Fibroblast of lung (primary cell): Measurements from ENCODE around the gene MARVELD1. TPM values are rescaled to one million over a fixed set of nuclear protein-coding genes. Genes with fewer than 3 reads are reported as not detected.

Source experiments
- DNase-seq, 2 donors: peaks; one replicate each; pipeline versions ENCODE4 v3.0.0 to v3.0.0-alpha.2; 2010; ENCODE audit warnings: low read depth in 2 of 2
- H2AFZ ChIP-seq: 2 replicates; pipeline ENCODE4 v1.5.1; 2012; ENCODE audit warnings: low read length, control low read depth, inconsistent platforms
- H3K27ac ChIP-seq: 2 replicates; pipeline ENCODE4 v1.5.1; 2011; ENCODE audit warnings: low read length, control low read depth; ENCODE audit not compliant: insufficient read depth
- H3K27me3 ChIP-seq: 2 replicates; pipeline ENCODE4 v1.5.1; 2011; ENCODE audit warnings: mild to moderate bottlenecking, low read length; ENCODE audit not compliant: control insufficient read depth, insufficient read depth
- H3K36me3 ChIP-seq: 2 replicates; pipeline ENCODE4 v1.5.1; 2011; ENCODE audit warnings: low read length; ENCODE audit not compliant: control insufficient read depth, insufficient read depth
- H3K4me1 ChIP-seq: 2 replicates; pipeline ENCODE4 v1.5.1; 2011; ENCODE audit warnings: low read length; ENCODE audit not compliant: control insufficient read depth, insufficient read depth; ENCODE audit errors: extremely low read depth
- H3K4me2 ChIP-seq: 2 replicates; pipeline ENCODE4 v1.5.1; 2011; ENCODE audit warnings: low read length, control low read depth; ENCODE audit not compliant: insufficient read depth; ENCODE audit errors: extremely low read depth
- H3K4me3 ChIP-seq, 4 experiments: fragments of 200-600 bp in 1 of 4; sonication (generic) in 1 of 4; replicated peaks in 1 of 4; 2 replicates each; pipeline ENCODE4 v1.5.1; 2011 to 2016; ENCODE audit warnings: low read length in 4 of 4, low read depth in 3 of 4, mild to moderate bottlenecking in 3 of 4, control low read depth in 2 of 4, inconsistent platforms in 1 of 4, mixed read lengths in 1 of 4; ENCODE audit not compliant: insufficient read depth in 1 of 4; ENCODE audit errors: control extremely low read depth in 1 of 4
- H3K79me2 ChIP-seq: 2 replicates; pipeline ENCODE4 v1.5.1; 2012; ENCODE audit warnings: mild to moderate bottlenecking, low read length, inconsistent platforms; ENCODE audit not compliant: control insufficient read depth, insufficient read depth
- H3K9ac ChIP-seq: 2 replicates; pipeline ENCODE4 v1.5.1; 2011; ENCODE audit warnings: mild to moderate bottlenecking, low read length, control low read depth; ENCODE audit not compliant: insufficient read depth
- H3K9me3 ChIP-seq: 2 replicates; pipeline ENCODE4 v1.5.1; 2012; ENCODE audit warnings: low read depth, low read length; ENCODE audit not compliant: control insufficient read depth, insufficient read depth
- H4K20me1 ChIP-seq: 2 replicates; pipeline ENCODE4 v1.5.1; 2011; ENCODE audit warnings: low read length; ENCODE audit not compliant: control insufficient read depth, insufficient read depth; ENCODE audit errors: extremely low read depth
- CTCF ChIP-seq, 2 donors: IDR thresholded peaks in 1 of 2; conservative IDR thresholded peaks in 1 of 2; 1 replicate in 1 of 2; 2 replicates in 1 of 2; pipeline ENCODE4 v1.5.1; 2011 to 2012; ENCODE audit warnings: low read length in 2 of 2, control low read depth in 1 of 2, inconsistent platforms in 1 of 2, low read depth in 1 of 2, mild to moderate bottlenecking in 1 of 2
- EZH2 ChIP-seq: IDR thresholded peaks from 2 replicates; pipeline ENCODE4 v1.5.1; 2012; ENCODE audit warnings: low read length, control low read depth, mild to moderate bottlenecking; ENCODE audit errors: missing control alignments
- polyA plus RNA-seq, 2 donors: library from polyadenylated mRNA; depleted of rRNA in 1 of 2; stranded (reverse) in 1 of 2; unstranded in 1 of 2; fragments of >200 nt; gene quantifications; 2 replicates each; pipeline ENCODE4 v1.2.1, GENCODE V29; 2011 to 2012; ENCODE audit warnings: missing spikeins in 1 of 2
- total RNA-seq: library from RNA; depleted of rRNA; stranded (reverse); fragments of >200 nt; gene quantifications from 2 replicates; pipeline ENCODE4 v1.2.1, GENCODE V29; 2014

Gene MARVELD1
- total and polyA plus RNA-seq, 2 donors (not counting 1 experiment from before 2014, with no cell fraction given), result 16.3 to 132 TPM

DNA sequence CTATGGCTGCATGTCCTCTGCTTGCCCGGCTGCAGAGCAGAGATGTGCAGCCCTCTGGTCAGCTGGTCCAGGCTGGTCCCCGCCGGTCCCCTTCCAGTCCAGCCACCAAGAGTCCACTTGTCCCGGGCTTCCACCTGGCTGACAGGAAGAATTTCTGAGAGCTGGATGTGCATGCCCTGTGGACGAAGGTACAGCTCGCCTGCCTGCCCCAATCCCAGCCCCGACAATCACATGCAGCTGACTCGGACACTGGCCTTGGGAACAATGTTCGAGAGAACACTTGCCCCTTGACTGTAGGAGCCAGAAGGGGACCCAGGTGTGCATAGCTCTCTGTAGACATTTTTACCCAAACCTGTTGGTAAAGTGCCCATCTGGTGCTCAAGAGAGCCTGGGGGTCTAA lies 38.3 kb upstream of the MARVELD1 start:
- Histone ChIP-seq H3K79me2 (peaks cover 2% of the 10 kb centered on the region), H2AFZ (no peak overlapping the region), H3K9me3 (no peaks in the 10 kb centered on the region), H3K4me2 (no peak overlapping the region), H3K9ac (no peak overlapping the region), H3K4me3 (no peak overlapping the region), H3K27me3 (no peaks in the 10 kb centered on the region), H3K27ac (no peak overlapping the region), H3K36me3 (peaks cover 23% of the 10 kb centered on the region), H4K20me1 (no peaks in the 10 kb centered on the region), H3K4me1 (no peaks in the 10 kb centered on the region)
- TF ChIP-seq CTCF (conservative IDR thresholded peaks at IDR 0.05 in 1 of 2, IDR thresholded peaks at IDR 0.05 in 1 of 2; ENCODE audit: low read depth in 1 of 2, low read length in 2 of 2), result no peak
- no peak for TF ChIP-seq EZH2
- no peak for DNase-seq

DNA sequence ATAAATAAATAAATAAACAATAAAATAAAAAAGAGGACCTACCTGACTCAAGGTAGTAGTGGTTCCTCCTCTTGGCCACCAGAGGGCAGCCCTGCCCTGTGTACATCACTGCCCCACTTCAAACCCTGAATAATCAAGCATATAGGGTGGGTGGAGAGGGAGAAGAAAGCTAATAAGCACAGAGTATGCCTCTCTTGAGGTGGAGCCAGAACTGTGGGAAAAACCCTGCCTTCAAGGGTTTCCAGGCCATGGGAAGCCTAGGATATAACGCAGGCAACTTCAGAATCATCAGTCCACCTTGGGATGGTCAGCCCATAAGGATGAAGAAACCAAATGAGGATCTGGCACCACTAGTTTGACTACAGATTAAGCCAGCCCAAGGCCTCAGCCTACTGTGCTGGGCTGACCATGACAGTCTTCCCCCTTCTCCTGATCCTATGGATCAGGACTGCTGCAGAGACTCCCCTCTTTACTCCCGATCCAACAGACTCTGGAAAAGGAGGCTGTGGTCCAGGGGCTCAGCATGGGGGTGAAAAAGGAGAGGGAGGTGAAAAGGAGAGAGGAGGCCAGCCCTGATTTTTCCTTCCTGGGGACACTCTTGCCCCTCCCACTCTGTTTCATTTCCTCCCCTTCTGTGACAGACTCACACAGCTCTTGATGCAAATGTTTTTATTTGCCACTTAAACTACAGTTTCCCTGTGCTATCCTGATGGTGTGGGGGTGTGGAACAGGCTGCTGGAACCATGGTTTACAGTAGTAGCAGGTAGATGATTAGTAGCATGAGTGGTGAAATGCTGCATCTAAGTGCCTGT lies 36.6 kb upstream of the MARVELD1 start:
- H3K27ac ChIP-seq, result no peak overlapping the region

DNA sequence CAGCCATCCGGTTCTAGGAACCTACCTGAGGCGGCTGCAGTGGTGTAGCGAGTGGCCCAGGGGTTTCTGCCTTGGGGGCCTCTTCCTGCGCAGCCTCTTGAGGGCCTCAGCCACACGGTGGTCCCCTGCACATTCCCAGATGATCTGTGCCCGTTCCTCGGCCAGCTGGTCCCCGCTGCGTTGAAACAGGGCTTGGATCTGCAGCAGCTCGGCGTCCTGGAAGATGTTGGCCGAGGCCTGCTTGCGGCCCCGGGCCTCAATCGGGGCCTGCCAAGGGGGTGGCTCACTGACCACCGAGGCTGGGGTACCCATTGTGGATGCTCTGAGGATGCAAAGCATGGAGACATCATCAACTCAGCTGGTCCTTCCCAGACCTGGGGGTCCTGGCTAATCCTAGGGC lies 33.9 kb upstream of the MARVELD1 start:
- peaks cover 23% of the 10 kb centered on the region for H3K79me2 ChIP-seq

More for the DNA sequence above, 36.6 kb upstream of the MARVELD1 start:
- H3K4me2 ChIP-seq, result no peak overlapping the region
- no peaks in the 10 kb centered on the region for H3K27me3 ChIP-seq
- H3K4me1 ChIP-seq, result no peaks in the 10 kb centered on the region
- no peak overlapping the region for H3K4me3 ChIP-seq
- H3K9me3 ChIP-seq, result no peaks in the 10 kb centered on the region
- peak; percentile 84 to 88 for TF ChIP-seq CTCF (conservative IDR thresholded peaks at IDR 0.05 in 1 of 2, IDR thresholded peaks at IDR 0.05 in 1 of 2; ENCODE audit: low read depth in 1 of 2, low read length in 2 of 2)
- TF ChIP-seq EZH2, result no peak
- H3K36me3 ChIP-seq, result peaks cover 23% of the 10 kb centered on the region
- DNase-seq, result peak; percentile 48 to 68
- peaks cover 11% of the 10 kb centered on the region for H3K79me2 ChIP-seq
- no peaks in the 10 kb centered on the region for H4K20me1 ChIP-seq
- H3K9ac ChIP-seq, result no peak overlapping the region
- no peak overlapping the region for H2AFZ ChIP-seq

More for the DNA sequence above, 33.9 kb upstream of the MARVELD1 start:
- TF ChIP-seq CTCF (conservative IDR thresholded peaks at IDR 0.05 in 1 of 2, IDR thresholded peaks at IDR 0.05 in 1 of 2; ENCODE audit: low read depth in 1 of 2, low read length in 2 of 2) (no peak), EZH2 (no peak)
- Histone ChIP-seq H3K9ac (no peak overlapping the region), H3K4me1 (peaks cover 8% of the 10 kb centered on the region), H3K9me3 (no peaks in the 10 kb centered on the region), H3K4me2 (no peak overlapping the region), H3K27me3 (no peaks in the 10 kb centered on the region), H2AFZ (no peak overlapping the region), H3K36me3 (peaks cover 23% of the 10 kb centered on the region), H4K20me1 (no peaks in the 10 kb centered on the region), H3K4me3 (no peak overlapping the region), H3K27ac (no peak overlapping the region)
- no peak for DNase-seq
